Activated naive CD4-positive, alpha-beta T cell treated with anti-CD3 and anti-CD28 coated beads for 36 hours (primary cell): Measurements from ENCODE around the gene FGD5. TPM values are rescaled to one million over a fixed set of nuclear protein-coding genes. Genes with fewer than 3 reads are reported as not detected.
"Not testable (repeated sequence)": the region's sequence is repeated elsewhere in the genome, so short reads cannot be mapped to it uniquely, and the experiment has no call there.

ENCODE experiments used
- CTCF ChIA-PET: fragments of 350-600 bp; sonication (Branson Sonifier 250); formaldehyde crosslinking; loops from one replicate; lab custom pipeline; 2021; ENCODE audit warnings: antibody characterized with exemption; lab: Charles Lee
- DNase-seq: peaks from one replicate; pipeline ENCODE4 v3.0.0-alpha.2; 2020
- H3K27ac Mint-ChIP-seq: one replicate; pipeline ENCODE4 v1.8.0; 2021; ENCODE audit warnings: mild to moderate bottlenecking, mixed read lengths
- H3K27me3 Mint-ChIP-seq: one replicate; pipeline ENCODE4 v1.8.0; 2021; ENCODE audit warnings: low read depth, mixed read lengths
- H3K36me3 Mint-ChIP-seq: one replicate; pipeline ENCODE4 v1.8.0; 2021; ENCODE audit warnings: low read depth, mixed read lengths
- H3K4me1 Mint-ChIP-seq: one replicate; pipeline ENCODE4 v1.8.0; 2021; ENCODE audit warnings: low read depth, mixed read lengths
- H3K4me3 Mint-ChIP-seq: one replicate; pipeline ENCODE4 v1.8.0; 2021; ENCODE audit warnings: mild to moderate bottlenecking, moderate library complexity, mixed read lengths
- H3K9me3 Mint-ChIP-seq: one replicate; pipeline ENCODE4 v1.8.0; 2021; ENCODE audit warnings: mixed read lengths
- intact Hi-C: fragments of 100-400 bp; cut with micrococcal nuclease; formaldehyde crosslinking; loops from one replicate; pipeline ENCODE4 v1.15.1; 2023
- total RNA-seq, 2 experiments: library from RNA; stranded (reverse); gene quantifications; one replicate each; pipeline ENCODE4 v1.2.3, GENCODE V29; 2021

The FGD5 gene
- total RNA-seq, 2 experiments from 2014 or later = not detected

GRCh38 chr3:14899993-14900618, 81.3 kb downstream of the FGD5 start:
- H3K4me3 Mint-ChIP-seq = no peak overlapping the region
- H3K27me3 Mint-ChIP-seq = no peaks in the 10 kb centered on the region
- DNase-seq = no peak
- H3K9me3 Mint-ChIP-seq = peaks cover 5% of the 10 kb centered on the region
- no peaks in the 10 kb centered on the region for H3K4me1 Mint-ChIP-seq
- no peak overlapping the region for H3K27ac Mint-ChIP-seq
- H3K36me3 Mint-ChIP-seq = peaks cover under 1% of the 10 kb centered on the region
- CTCF ChIA-PET = no interaction called here
- intact Hi-C loops = no loop called here

- Mint-ChIP-seq H3K36me3 (peaks cover 2% of the 10 kb centered on the region), H3K27me3 (no peaks in the 10 kb centered on the region), H3K9me3 (peaks cover 11% of the 10 kb centered on the region), H3K27ac (no peak overlapping the region), H3K4me1 (no peaks in the 10 kb centered on the region), H3K4me3 (no peak overlapping the region)
- intact Hi-C loops = no loop called here
- DNase-seq = no peak
- CTCF ChIA-PET = interaction anchor here (0.7 kb wide), 1 partner anchor 20 kb away, joined by 3 read pairs; no protein-coding TSS in a partner anchor
Observed at GRCh38 chr3:14900881-14901873, 82.4 kb downstream of the FGD5 start.

DNA sequence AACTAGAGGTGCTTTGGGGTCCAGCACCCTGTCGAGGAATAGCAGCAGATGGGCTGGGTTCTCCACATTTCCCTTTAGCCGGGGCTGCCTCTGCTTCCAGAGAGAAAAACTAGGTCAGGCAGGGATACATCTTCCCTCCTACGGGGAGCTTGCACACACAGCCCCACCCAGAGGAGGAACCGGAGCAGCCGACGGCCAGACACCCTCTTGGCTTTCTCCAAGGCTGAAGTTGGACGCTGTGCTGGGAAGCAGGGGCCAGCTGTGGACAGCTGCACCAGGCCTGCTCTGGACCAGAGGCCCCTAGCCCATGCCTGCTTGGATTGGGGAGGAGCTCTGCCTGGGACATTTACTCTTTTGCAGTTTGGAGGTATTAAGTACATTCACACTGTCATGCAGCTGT, 84.0 kb downstream of the FGD5 start:
- no peak for DNase-seq
- intact Hi-C loops = no loop called here
- Mint-ChIP-seq H3K9me3 (peaks cover 11% of the 10 kb centered on the region), H3K4me1 (no peaks in the 10 kb centered on the region), H3K4me3 (no peak overlapping the region), H3K27me3 (no peaks in the 10 kb centered on the region), H3K36me3 (peaks cover 2% of the 10 kb centered on the region), H3K27ac (no peak overlapping the region)
- CTCF ChIA-PET = interaction anchor here (0.9 kb wide), 1 partner anchor 19 kb away, joined by 3 read pairs; no protein-coding TSS in a partner anchor

DNA sequence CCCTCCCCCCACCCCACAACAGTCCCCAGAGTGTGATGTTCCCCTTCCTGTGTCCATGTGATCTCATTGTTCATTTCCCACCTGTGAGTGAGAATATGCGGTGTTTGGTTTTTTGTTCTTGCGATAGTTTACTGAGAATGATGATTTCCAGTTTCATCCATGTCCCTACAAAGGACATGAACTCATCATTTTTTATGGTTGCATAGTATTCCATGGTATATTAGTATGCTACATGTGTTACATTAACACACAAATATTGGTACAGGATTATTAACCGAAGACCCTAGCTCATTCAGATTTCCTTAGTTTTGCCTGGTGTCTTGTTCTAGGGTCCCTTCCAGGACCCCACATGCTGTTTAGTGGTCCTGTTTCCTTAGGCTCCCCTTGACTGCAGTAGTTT, 84.7 kb downstream of the FGD5 start:
- H3K4me1 Mint-ChIP-seq, H3K4me3 Mint-ChIP-seq, H3K27me3 Mint-ChIP-seq, H3K27ac Mint-ChIP-seq, intact Hi-C loops, H3K36me3 Mint-ChIP-seq, DNase-seq: not testable (repeated sequence)
- CTCF ChIA-PET = interaction anchor here (0.9 kb wide), 1 partner anchor 18 kb away, joined by 3 read pairs; no protein-coding TSS in a partner anchor
- H3K9me3 Mint-ChIP-seq = peaks cover 11% of the 10 kb centered on the region

DNA sequence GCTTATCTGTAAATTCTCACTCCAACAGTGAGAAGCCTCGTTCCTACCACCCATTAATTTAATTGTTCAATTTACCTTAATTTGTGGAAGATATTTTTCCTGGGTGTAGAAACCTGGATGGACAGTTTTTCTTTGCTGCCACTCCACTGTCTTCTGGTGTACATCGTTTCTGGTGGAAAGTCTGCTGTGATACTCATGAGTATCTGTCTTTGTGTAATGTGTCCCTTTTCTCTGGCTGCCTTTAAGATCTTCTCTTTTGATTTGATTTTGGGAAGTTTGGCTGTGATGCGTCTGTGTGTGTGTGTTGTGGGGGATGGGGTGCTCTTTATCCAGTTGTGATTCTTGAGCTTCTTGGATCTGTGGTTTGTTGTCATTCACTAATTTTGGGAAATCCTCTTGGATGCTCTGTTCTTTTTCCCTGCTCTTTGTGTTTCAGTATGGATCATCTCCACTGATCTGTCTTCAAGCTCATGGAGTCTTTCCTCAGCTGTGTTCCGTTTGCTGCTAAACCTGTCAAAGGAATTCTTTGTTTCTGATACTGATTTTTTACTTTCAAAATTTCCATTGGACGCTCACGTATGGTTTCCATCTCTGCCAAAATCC, 86.4 kb downstream of the FGD5 start:
- H3K36me3 Mint-ChIP-seq = peaks cover 2% of the 10 kb centered on the region
- H3K9me3 Mint-ChIP-seq = peaks cover 11% of the 10 kb centered on the region
- no peak overlapping the region for H3K4me3 Mint-ChIP-seq
- DNase-seq = no peak
- CTCF ChIA-PET = no interaction called here
- no peaks in the 10 kb centered on the region for H3K27me3 Mint-ChIP-seq
- intact Hi-C loops = no loop called here
- H3K4me1 Mint-ChIP-seq = no peaks in the 10 kb centered on the region
- H3K27ac Mint-ChIP-seq = no peak overlapping the region

GRCh38 chr3:14906355-14906971, 87.7 kb downstream of the FGD5 start:
- Mint-ChIP-seq H3K4me1 (no peaks in the 10 kb centered on the region), H3K27ac (no peak overlapping the region), H3K36me3 (peaks cover 2% of the 10 kb centered on the region), H3K4me3 (no peak overlapping the region), H3K9me3 (peaks cover 11% of the 10 kb centered on the region), H3K27me3 (no peaks in the 10 kb centered on the region)
- intact Hi-C loops = no loop called here
- CTCF ChIA-PET = no interaction called here
- no peak for DNase-seq

GRCh38 chr3:14907043-14907966, 88.5 kb downstream of the FGD5 start:
- Mint-ChIP-seq H3K36me3 (peaks cover 2% of the 10 kb centered on the region), H3K27me3 (no peaks in the 10 kb centered on the region), H3K4me1 (no peaks in the 10 kb centered on the region), H3K9me3 (peaks cover 11% of the 10 kb centered on the region), H3K4me3 (no peak overlapping the region), H3K27ac (no peak overlapping the region)
- CTCF ChIA-PET = no interaction called here
- intact Hi-C loops = no loop called here
- no peak for DNase-seq

GRCh38 chr3:14909250-14909649, 90.5 kb downstream of the FGD5 start:
- CTCF ChIA-PET = interaction anchor here (2.6 kb wide), 1 partner anchor 12 kb away, joined by 11 read pairs; no protein-coding TSS in a partner anchor
- DNase-seq = no peak
- Mint-ChIP-seq H3K27ac (no peak overlapping the region), H3K36me3 (peaks cover 2% of the 10 kb centered on the region), H3K27me3 (no peaks in the 10 kb centered on the region), H3K9me3 (peaks cover 8% of the 10 kb centered on the region), H3K4me3 (no peak overlapping the region), H3K4me1 (no peaks in the 10 kb centered on the region)
- intact Hi-C loops = no loop called here

GRCh38 chr3:14911651-14912050, 92.9 kb downstream of the FGD5 start:
- CTCF ChIA-PET = interaction anchor here (2.6 kb wide), 1 partner anchor 10 kb away, joined by 11 read pairs; no protein-coding TSS in a partner anchor
- no peaks in the 10 kb centered on the region for H3K4me1 Mint-ChIP-seq
- no peak overlapping the region for H3K27ac Mint-ChIP-seq
- no peak overlapping the region for H3K4me3 Mint-ChIP-seq
- no peak for DNase-seq
- H3K27me3 Mint-ChIP-seq = no peaks in the 10 kb centered on the region
- H3K9me3 Mint-ChIP-seq = no peaks in the 10 kb centered on the region
- intact Hi-C loops = no loop called here
- no peaks in the 10 kb centered on the region for H3K36me3 Mint-ChIP-seq

GRCh38 chr3:14913071-14913925, 94.5 kb downstream of the FGD5 start:
- no peak overlapping the region for H3K27ac Mint-ChIP-seq
- no peaks in the 10 kb centered on the region for H3K36me3 Mint-ChIP-seq
- H3K4me1 Mint-ChIP-seq = no peaks in the 10 kb centered on the region
- no peak overlapping the region for H3K4me3 Mint-ChIP-seq
- H3K27me3 Mint-ChIP-seq = no peaks in the 10 kb centered on the region
- DNase-seq = no peak
- intact Hi-C loops = no loop called here
- CTCF ChIA-PET = interaction anchor here (0.5 to 1.0 kb wide), 4 partner anchors 8 to 928 kb away, joined by 3 to 4 read pairs (median 3); no protein-coding TSS in a partner anchor
- no peaks in the 10 kb centered on the region for H3K9me3 Mint-ChIP-seq
